ENCODE results near the gene PRPSAP1.

PRPSAP1 gene

GRCh38 chr17:76262732-76263344, 90.9 kb downstream of the PRPSAP1 start:
- H3K36me3 ChIP-seq (ENCODE audit: control insufficient read depth in 2 of 2, insufficient read depth in 2 of 2, low read length in 2 of 2), result no peaks in the 10 kb centered on the region
- no peak overlapping the region for H3K4me3 ChIP-seq (ENCODE audit: low read length in 2 of 2)
- H3K4me1 ChIP-seq (ENCODE audit: control insufficient read depth, insufficient read depth, low read length), result peaks cover 23% of the 10 kb centered on the region
- no peak overlapping the region for H3K27ac ChIP-seq (ENCODE audit: low read length)
- H3K9me3 ChIP-seq (ENCODE audit: control insufficient read depth in 2 of 2, low read length in 2 of 2), result no peaks in the 10 kb centered on the region
- no peak overlapping the region for H3K9ac ChIP-seq (ENCODE audit: low read length in 2 of 2)
- H3K27me3 ChIP-seq (ENCODE audit: control insufficient read depth in 1 of 2, insufficient read depth in 2 of 2, low read length in 2 of 2), result no peaks in the 10 kb centered on the region

- Histone ChIP-seq H3K9ac (ENCODE audit: low read length in 2 of 2) (no peak overlapping the region), H3K27me3 (ENCODE audit: control insufficient read depth in 1 of 2, insufficient read depth in 2 of 2, low read length in 2 of 2) (no peaks in the 10 kb centered on the region), H3K36me3 (ENCODE audit: control insufficient read depth in 2 of 2, insufficient read depth in 2 of 2, low read length in 2 of 2) (no peaks in the 10 kb centered on the region), H3K4me1 (ENCODE audit: control insufficient read depth, insufficient read depth, low read length) (peaks cover 12% of the 10 kb centered on the region), H3K9me3 (ENCODE audit: control insufficient read depth in 2 of 2, low read length in 2 of 2) (no peaks in the 10 kb centered on the region), H3K27ac (ENCODE audit: low read length) (no peak overlapping the region), H3K4me3 (ENCODE audit: low read length in 2 of 2) (no peak overlapping the region)
Observed at GRCh38 chr17:76261421-76262215, 92.1 kb downstream of the PRPSAP1 start.

GRCh38 chr17:76260669-76261068, 93.0 kb downstream of the PRPSAP1 start:
- no peaks in the 10 kb centered on the region for H3K9me3 ChIP-seq (ENCODE audit: control insufficient read depth in 2 of 2, low read length in 2 of 2)
- H3K4me1 ChIP-seq (ENCODE audit: control insufficient read depth, insufficient read depth, low read length), result peaks cover 8% of the 10 kb centered on the region
- H3K36me3 ChIP-seq (ENCODE audit: control insufficient read depth in 2 of 2, insufficient read depth in 2 of 2, low read length in 2 of 2), result no peaks in the 10 kb centered on the region
- no peak overlapping the region for H3K9ac ChIP-seq (ENCODE audit: low read length in 2 of 2)
- H3K4me3 ChIP-seq (ENCODE audit: low read length in 2 of 2), result no peak overlapping the region
- no peaks in the 10 kb centered on the region for H3K27me3 ChIP-seq (ENCODE audit: control insufficient read depth in 1 of 2, insufficient read depth in 2 of 2, low read length in 2 of 2)
- H3K27ac ChIP-seq (ENCODE audit: low read length), result no peak overlapping the region

- Histone ChIP-seq H3K9ac (ENCODE audit: low read length in 2 of 2) (no peak overlapping the region), H3K9me3 (ENCODE audit: control insufficient read depth in 2 of 2, low read length in 2 of 2) (no peaks in the 10 kb centered on the region), H3K27me3 (ENCODE audit: control insufficient read depth in 1 of 2, insufficient read depth in 2 of 2, low read length in 2 of 2) (no peaks in the 10 kb centered on the region)
Observed at GRCh38 chr17:76260220-76260619, 93.5 kb downstream of the PRPSAP1 start.

More at GRCh38 chr17:76260220-76260619, 93.5 kb downstream of the PRPSAP1 start:
- peaks cover 8% of the 10 kb centered on the region for H3K4me1 ChIP-seq (ENCODE audit: control insufficient read depth, insufficient read depth, low read length)
- no peak overlapping the region for H3K4me3 ChIP-seq (ENCODE audit: low read length in 2 of 2)
- no peak overlapping the region for H3K27ac ChIP-seq (ENCODE audit: low read length)
- no peaks in the 10 kb centered on the region for H3K36me3 ChIP-seq (ENCODE audit: control insufficient read depth in 2 of 2, insufficient read depth in 2 of 2, low read length in 2 of 2)

Data from stomach smooth muscle (tissue), 2 donors.